HCT116 (cell line): ENCODE data around the gene UBL5. TPM values are rescaled to one million over a fixed set of nuclear protein-coding genes. Genes with fewer than 3 reads are reported as not detected.

Source experiments
- ATAC-seq: fragments of 200-7000 bp; cut with Tn5 transposase; 2 replicates; pipeline ENCODE4 v1.9.1; 2020; ENCODE audit warnings: mild to moderate bottlenecking, moderate library complexity
- BruUV-seq: library from RNA; stranded (reverse); fragments of 400-500 nt; replicated peaks from 2 replicates; lab custom pipeline; 2021; lab: Mats Ljungman, UMichigan
- CTCF ChIA-PET: fragments of 300-600 bp; sonication (Branson Sonifier 250); formaldehyde crosslinking; loops from one replicate; lab custom pipeline; 2021; ENCODE audit warnings: antibody characterized with exemption; lab: Charles Lee
- POLR2A ChIA-PET: fragments of 300-600, 350-600 bp; sonication (Branson Sonifier 250); formaldehyde crosslinking; loops from one replicate; lab custom pipeline; 2021; ENCODE audit warnings: antibody characterized with exemption; lab: Charles Lee
- RAD21 ChIA-PET, 2 experiments: fragments of 300-600 bp; sonication (Branson Sonifier 250); formaldehyde crosslinking; loops; one replicate each; lab custom pipeline; 2023; ENCODE audit warnings: low total read pairs in 2 of 2; ENCODE audit not compliant: uncharacterized antibody in 2 of 2, unreplicated experiment in 2 of 2, low non-redundant PET in 1 of 2; lab: Charles Lee
- DNase-seq: peaks from one replicate; pipeline ENCODE4 v3.0.0-alpha.2; 2010; ENCODE audit warnings: low read depth, low spot score
- H2AFZ ChIP-seq: fragments of 200-600 bp; shearing (Covaris generic), sonication (generic); 2 replicates; pipeline ENCODE4 v1.6.1; 2017; ENCODE audit warnings: low read depth, mixed run types, mixed read lengths, antibody characterized with exemption, low read length; ENCODE audit not compliant: poor library complexity, severe bottlenecking
- H3K27ac ChIP-seq: 2 replicates; pipeline ENCODE4 v1.5.1; 2012; ENCODE audit warnings: low read depth, low read length
- H3K27me3 ChIP-seq: fragments of 200-600 bp; sonication (generic); 2 replicates; pipeline ENCODE4 v1.6.1; 2016; ENCODE audit warnings: mixed run types, low read length, mixed read lengths; ENCODE audit not compliant: insufficient read depth
- H3K36me3 ChIP-seq, 2 experiments: fragments of 200-500 bp in 1 of 2; fragments of 200-600 bp in 1 of 2; sonication (Bioruptor generic) in 1 of 2; sonication (generic) in 1 of 2; 2 replicates each; pipeline versions ENCODE4 v1.5.1 to v1.6.1; 2014 to 2016; ENCODE audit warnings: low read length in 2 of 2, inconsistent platforms in 1 of 2, mixed read lengths in 1 of 2, mixed run types in 1 of 2; ENCODE audit not compliant: insufficient read depth in 2 of 2, control insufficient read depth in 1 of 2
- H3K4me1 ChIP-seq, 2 experiments: fragments of 200-600 bp in 1 of 2; sonication (generic) in 1 of 2; 2 replicates each; pipeline versions ENCODE4 v1.5.1 to v1.6.1; 2012 to 2017; ENCODE audit warnings: low read length in 2 of 2, inconsistent platforms in 1 of 2, mild to moderate bottlenecking in 1 of 2, mixed read lengths in 1 of 2, mixed run types in 1 of 2, moderate library complexity in 1 of 2; ENCODE audit not compliant: insufficient read depth in 2 of 2, control insufficient read depth in 1 of 2
- H3K4me2 ChIP-seq: fragments of 200-600 bp; sonication (generic); 2 replicates; pipeline ENCODE4 v1.6.1; 2017; ENCODE audit warnings: mixed run types, low read length, mixed read lengths
- H3K4me3 ChIP-seq, 2 experiments: fragments of 200-600 bp in 1 of 2; sonication (generic) in 1 of 2; replicated peaks in 1 of 2; 2 replicates each; pipeline ENCODE4 v1.5.1; 2011 to 2016; ENCODE audit warnings: low read length in 2 of 2, control low read depth in 1 of 2, low read depth in 1 of 2, mild to moderate bottlenecking in 1 of 2, mixed read lengths in 1 of 2, mixed run types in 1 of 2
- H3K79me2 ChIP-seq: fragments of 200-600 bp; sonication (generic); 2 replicates; pipeline ENCODE4 v1.6.1; 2017; ENCODE audit warnings: mild to moderate bottlenecking, mixed run types, low read length, moderate library complexity, mixed read lengths; ENCODE audit not compliant: insufficient read depth
- H3K9ac ChIP-seq: fragments of 200-600 bp; sonication (generic); 2 replicates; pipeline ENCODE4 v1.6.1; 2016; ENCODE audit warnings: low read length, mixed read lengths
- H3K9me2 ChIP-seq: fragments of 200-600 bp; sonication (generic), shearing (Covaris generic); 2 replicates; pipeline ENCODE4 v1.6.1; 2017; ENCODE audit warnings: mixed run types, mild to moderate bottlenecking, moderate library complexity; ENCODE audit not compliant: insufficient read depth
- H3K9me3 ChIP-seq, 2 experiments: fragments of 200-500 bp in 1 of 2; fragments of 200-600 bp in 1 of 2; sonication (Bioruptor generic) in 1 of 2; sonication (generic) in 1 of 2; 2 replicates each; pipeline ENCODE4 v1.6.1; 2014 to 2017; ENCODE audit warnings: low read length in 2 of 2, mixed read lengths in 2 of 2, inconsistent platforms in 1 of 2, low read depth in 1 of 2, mild to moderate bottlenecking in 1 of 2, mixed run types in 1 of 2, moderate library complexity in 1 of 2; ENCODE audit not compliant: control insufficient read depth in 1 of 2, insufficient read depth in 1 of 2
- H4K20me1 ChIP-seq: fragments of 200-600 bp; sonication (generic), shearing (Covaris generic); 2 replicates; pipeline ENCODE4 v1.6.1; 2017; ENCODE audit warnings: mixed run types, mild to moderate bottlenecking, moderate library complexity; ENCODE audit not compliant: insufficient read depth
- CBX3 ChIP-seq: IDR thresholded peaks from 2 replicates; pipeline ENCODE4 v1.6.1; 2012; ENCODE audit warnings: low read depth
- CEBPB ChIP-seq: IDR thresholded peaks from 2 replicates; pipeline ENCODE4 v1.6.1; 2012; ENCODE audit warnings: low read depth
- EGR1 ChIP-seq: IDR thresholded peaks from 2 replicates; pipeline ENCODE4 v1.6.1; 2012; ENCODE audit warnings: low read depth
- ELF1 ChIP-seq: IDR thresholded peaks from 2 replicates; pipeline ENCODE4 v1.6.1; 2012; ENCODE audit warnings: low read depth, borderline replicate concordance
- EZH2 ChIP-seq: fragments of 200-600 bp; sonication (generic); IDR thresholded peaks from 2 replicates; pipeline ENCODE4 v1.6.1; 2017; ENCODE audit warnings: antibody characterized with exemption, mixed run types
- MAX ChIP-seq: IDR thresholded peaks from 2 replicates; pipeline ENCODE4 v1.6.1; 2012
- POLR2AphosphoS5 ChIP-seq: IDR thresholded peaks from 2 replicates; pipeline ENCODE4 v1.6.1; 2011; ENCODE audit warnings: mild to moderate bottlenecking, low read depth, low read length, moderate library complexity
- SIN3A ChIP-seq: IDR thresholded peaks from 2 replicates; pipeline ENCODE4 v1.6.1; 2012; ENCODE audit warnings: low read depth
- SP1 ChIP-seq: IDR thresholded peaks from 2 replicates; pipeline ENCODE4 v1.6.1; 2012; ENCODE audit warnings: low read depth
- SRF ChIP-seq: IDR thresholded peaks from 2 replicates; pipeline ENCODE4 v1.6.1; 2012; ENCODE audit warnings: low read depth
- ZFX ChIP-seq: fragments of 450-650 bp; IDR thresholded peaks from 2 replicates; pipeline ENCODE4 v1.6.1; 2017
- ZNF274 ChIP-seq: fragments of 200-500 bp; sonication (Bioruptor generic); IDR thresholded peaks from 2 replicates; pipeline ENCODE4 v1.6.1; 2014; ENCODE audit warnings: mild to moderate bottlenecking, low read depth, low read length, inconsistent platforms
- intact Hi-C: fragments of 100-400 bp; cut with micrococcal nuclease; formaldehyde crosslinking; loops from 2 replicates; pipeline ENCODE4 v1.10.0; 2022
- total RNA-seq: library from RNA; stranded (reverse); gene quantifications from one replicate; pipeline ENCODE4 v1.2.1, GENCODE V29; 2021; ENCODE audit not compliant: unreplicated experiment
- TF ChIP-seq, protein P1 (sequence below), 3 experiments: fragments of 200-600 bp in 1 of 3; sonication (generic) in 1 of 3; IDR thresholded peaks in 2 of 3; conservative IDR thresholded peaks in 1 of 3; 2 replicates each; pipeline ENCODE4 v1.5.1; 2012 to 2017; ENCODE audit warnings: low read depth in 2 of 3, low read length in 2 of 3, antibody characterized with exemption in 1 of 3, borderline replicate concordance in 1 of 3, control low read depth in 1 of 3, mild to moderate bottlenecking in 1 of 3, mixed read lengths in 1 of 3, mixed run types in 1 of 3, moderate library complexity in 1 of 3; ENCODE audit not compliant: insufficient read depth in 1 of 3

UBL5 gene
- total RNA-seq, 1 experiment from 2014 or later = 335 TPM

- ChIA-PET POLR2A (no interaction called here), RAD21 (no interaction called here), CTCF (no interaction called here)
- ATAC-seq (no peak), DNase-seq (no peak)
- H3K9me2 ChIP-seq = no peaks in the 10 kb centered on the region
- TF ChIP-seq CBX3 (no peak), CEBPB (no peak), ZFX (no peak), MAX (no peak), POLR2AphosphoS5 (no peak), ELF1 (no peak), ZNF274 (no peak), SRF (no peak), SIN3A (no peak), SP1 (no peak), EZH2 (no peak), EGR1 (no peak)
- TF ChIP-seq, protein P1, sequence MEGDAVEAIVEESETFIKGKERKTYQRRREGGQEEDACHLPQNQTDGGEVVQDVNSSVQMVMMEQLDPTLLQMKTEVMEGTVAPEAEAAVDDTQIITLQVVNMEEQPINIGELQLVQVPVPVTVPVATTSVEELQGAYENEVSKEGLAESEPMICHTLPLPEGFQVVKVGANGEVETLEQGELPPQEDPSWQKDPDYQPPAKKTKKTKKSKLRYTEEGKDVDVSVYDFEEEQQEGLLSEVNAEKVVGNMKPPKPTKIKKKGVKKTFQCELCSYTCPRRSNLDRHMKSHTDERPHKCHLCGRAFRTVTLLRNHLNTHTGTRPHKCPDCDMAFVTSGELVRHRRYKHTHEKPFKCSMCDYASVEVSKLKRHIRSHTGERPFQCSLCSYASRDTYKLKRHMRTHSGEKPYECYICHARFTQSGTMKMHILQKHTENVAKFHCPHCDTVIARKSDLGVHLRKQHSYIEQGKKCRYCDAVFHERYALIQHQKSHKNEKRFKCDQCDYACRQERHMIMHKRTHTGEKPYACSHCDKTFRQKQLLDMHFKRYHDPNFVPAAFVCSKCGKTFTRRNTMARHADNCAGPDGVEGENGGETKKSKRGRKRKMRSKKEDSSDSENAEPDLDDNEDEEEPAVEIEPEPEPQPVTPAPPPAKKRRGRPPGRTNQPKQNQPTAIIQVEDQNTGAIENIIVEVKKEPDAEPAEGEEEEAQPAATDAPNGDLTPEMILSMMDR (IDR thresholded peaks at IDR 0.05 in 2 of 3, conservative IDR thresholded peaks at IDR 0.05 in 1 of 3; ENCODE audit: borderline replicate concordance in 1 of 3, insufficient read depth in 1 of 3, low read depth in 2 of 3, low read length in 2 of 3) = no peak
- intact Hi-C loops = no loop called here
- H2AFZ ChIP-seq = no peak overlapping the region
- peak overlapping the region; percentile 83 for H3K4me2 ChIP-seq
- BruUV-seq = no TSS peak
- H3K27me3 ChIP-seq = no peaks in the 10 kb centered on the region
- peak overlapping the region; percentile 45 to 58 for H3K4me3 ChIP-seq
- H3K9me3 ChIP-seq = peaks cover 0 to 5% of the 10 kb centered on the region in 2 experiments; a peak in 1 of 4 replicates
- H3K79me2 ChIP-seq = no peaks in the 10 kb centered on the region
- H4K20me1 ChIP-seq = no peaks in the 10 kb centered on the region
- H3K9ac ChIP-seq = no peak overlapping the region
- peak overlapping the region; percentile 48; the same call in 1 of the 2 replicates for H3K27ac ChIP-seq
- peaks cover 2 to 7% of the 10 kb centered on the region in 2 experiments; a peak in 2 of 4 replicates for H3K4me1 ChIP-seq
- H3K36me3 ChIP-seq = no peaks in the 10 kb centered on the region
Measured at GRCh38 chr19:9786342-9786741, 41.4 kb upstream of the UBL5 start.
